Measurements from ENCODE around the gene SNRK. TPM values are rescaled to one million over a fixed set of nuclear protein-coding genes. Genes with fewer than 3 reads are reported as not detected.

SNRK gene
- total and polyA plus RNA-seq, 5 experiments from 2014 or later: 71.1 to 225 (median 97.5) TPM

- peak overlapping the region in 9 of 10 donors; percentile 3 to 65 (median 54) for H3K4me3 Mint-ChIP-seq
- H3K9me3 Mint-ChIP-seq: peaks cover 0 to 19% (median 11%) of the 10 kb centered on the region in 9 donors
- H3K27ac Mint-ChIP-seq: peak overlapping the region; percentile 55 to 92 (median 84)
- POLR2A ChIA-PET: interaction anchor here (1.1 kb wide), 1 partner anchor 9 kb away, joined by 4 read pairs; no protein-coding TSS in a partner anchor
- H3K27me3 Mint-ChIP-seq: no peaks in the 10 kb centered on the region
- peaks cover 6 to 52% (median 36%) of the 10 kb centered on the region in 3 donors for H3K36me3 Mint-ChIP-seq
- peaks cover 31 to 67% (median 61%) of the 10 kb centered on the region in 4 donors for H3K4me1 Mint-ChIP-seq
- DNase-seq (no peak), ATAC-seq (peak in 1 of 2 donors; percentile 29)
Observed at GRCh38 chr3:43330981-43331380, 44.6 kb downstream of the SNRK start.

DNA sequence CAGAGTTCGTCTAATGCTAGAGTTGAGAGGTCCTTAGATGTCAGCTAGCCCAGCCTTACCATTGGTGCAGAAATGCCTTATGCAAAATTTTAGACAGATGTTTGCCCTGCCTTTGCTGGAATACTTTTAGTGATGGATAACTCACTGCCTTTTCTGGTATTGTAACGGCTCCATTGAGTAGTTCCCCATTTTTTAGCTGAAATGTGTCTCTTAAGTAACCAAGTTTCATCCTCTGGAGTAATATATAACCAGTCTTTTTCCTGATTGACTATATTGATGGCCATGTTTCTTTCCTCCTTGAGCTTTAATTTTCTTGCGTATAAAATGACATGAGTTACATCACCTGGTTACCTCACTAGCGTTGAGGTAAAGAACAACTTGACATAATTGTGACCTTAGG, 45.0 kb downstream of the SNRK start:
- H3K4me3 Mint-ChIP-seq: peak overlapping the region in 8 of 10 donors; percentile 3 to 65 (median 57)
- peak in 1 of 2 donors; percentile 19 for ATAC-seq
- peaks cover 0 to 23% (median 14%) of the 10 kb centered on the region in 9 donors for H3K9me3 Mint-ChIP-seq
- POLR2A ChIA-PET: interaction anchor here (1.1 kb wide), 1 partner anchor 8 kb away, joined by 4 read pairs; no protein-coding TSS in a partner anchor
- peaks cover 27 to 63% (median 57%) of the 10 kb centered on the region in 4 donors for H3K4me1 Mint-ChIP-seq
- H3K27me3 Mint-ChIP-seq: no peaks in the 10 kb centered on the region
- H3K36me3 Mint-ChIP-seq: peaks cover 8 to 54% (median 39%) of the 10 kb centered on the region in 3 donors
- H3K27ac Mint-ChIP-seq: peak overlapping the region; percentile 55 to 92 (median 84)
- no peak for DNase-seq

DNA sequence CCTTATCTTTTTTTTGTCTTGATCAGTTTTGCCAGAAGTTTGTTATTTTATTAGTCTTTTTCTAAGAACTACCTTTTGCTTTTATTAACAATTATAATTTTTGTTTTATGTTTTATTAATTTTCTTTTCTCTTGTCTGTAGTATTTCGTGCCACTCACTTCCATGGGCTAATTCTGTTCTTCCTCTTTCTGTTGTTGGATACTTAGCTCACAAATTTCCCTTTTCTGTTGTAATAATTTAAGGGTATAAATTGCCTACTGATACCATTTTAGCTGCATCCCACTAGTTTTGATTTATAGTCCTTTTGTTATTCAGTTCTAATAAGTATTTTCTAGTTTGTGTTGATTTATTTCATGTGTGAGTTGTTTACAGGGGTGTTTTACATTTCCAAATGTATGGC, 48.6 kb downstream of the SNRK start:
- DNase-seq (no peak), ATAC-seq (no peak)
- Mint-ChIP-seq H3K27ac (peak overlapping the region in 4 of 10 donors; percentile 28 to 85 (median 52)), H3K4me1 (peaks cover 8 to 33% (median 29%) of the 10 kb centered on the region in 4 donors), H3K9me3 (peaks cover 0 to 44% (median 19%) of the 10 kb centered on the region in 9 donors), H3K27me3 (no peaks in the 10 kb centered on the region), H3K4me3 (no peak overlapping the region), H3K36me3 (peaks cover 29 to 79% (median 73%) of the 10 kb centered on the region in 3 donors)
- POLR2A ChIA-PET: interaction anchor here (3.4 kb wide), 1 partner anchor 12 kb away, joined by 20 read pairs; no protein-coding TSS in a partner anchor

DNA sequence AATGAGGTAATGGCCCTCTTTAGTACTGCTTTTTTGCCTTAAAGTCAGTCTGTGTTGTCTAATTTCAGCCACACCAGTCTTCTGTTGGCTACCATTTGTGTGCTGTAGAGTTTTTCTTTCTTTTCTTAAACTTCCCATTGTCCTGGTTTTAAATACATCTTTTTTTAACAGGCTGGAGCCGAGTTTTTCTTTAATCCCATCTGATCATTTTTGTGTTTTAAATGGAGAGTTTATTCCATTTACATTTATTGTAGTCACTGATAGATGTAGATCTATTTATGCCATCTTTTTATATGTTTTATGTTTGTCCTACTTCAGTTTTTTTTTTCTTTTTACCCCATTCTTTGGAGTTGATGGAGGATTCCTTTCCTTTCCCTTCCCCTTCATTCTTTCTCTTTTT, 49.5 kb downstream of the SNRK start:
- ATAC-seq: no peak
- no peak for DNase-seq
- Mint-ChIP-seq H3K4me1 (peaks cover 10 to 32% (median 25%) of the 10 kb centered on the region in 4 donors), H3K36me3 (peaks cover 33 to 85% (median 78%) of the 10 kb centered on the region in 3 donors), H3K27me3 (no peaks in the 10 kb centered on the region), H3K27ac (peak overlapping the region in 9 of 10 donors; percentile 28 to 67 (median 41)), H3K9me3 (peaks cover 0 to 44% (median 19%) of the 10 kb centered on the region in 9 donors), H3K4me3 (peak overlapping the region in 1 of 10 donors; percentile 29)
- POLR2A ChIA-PET: interaction anchor here (1.2 to 3.4 kb wide), 2 partner anchors 12 to 20 kb away, joined by 6 to 20 read pairs; no protein-coding TSS in a partner anchor

DNA sequence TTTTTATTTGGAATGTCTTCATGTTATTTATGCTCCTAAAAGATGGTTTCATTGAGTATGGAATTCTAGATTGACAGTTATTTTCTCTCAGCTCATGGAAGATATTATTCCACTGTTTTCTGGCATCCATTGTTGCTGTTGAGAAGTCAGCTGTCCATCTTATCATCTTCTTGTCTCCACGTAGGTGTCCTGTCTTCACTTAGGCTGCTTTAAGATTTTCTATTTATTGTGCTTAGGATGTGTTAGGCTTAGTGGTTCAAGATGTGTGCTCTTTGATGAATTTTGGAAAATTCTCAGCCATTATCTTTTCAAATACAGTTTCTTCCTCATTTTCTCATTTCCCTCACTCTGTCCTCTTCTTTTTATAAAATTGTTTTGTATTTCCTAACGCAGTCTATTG, 52.0 kb downstream of the SNRK start:
- Mint-ChIP-seq H3K4me1 (peaks cover 10 to 32% (median 25%) of the 10 kb centered on the region in 4 donors), H3K27ac (peak overlapping the region in 8 of 10 donors; percentile 6 to 70 (median 32)), H3K9me3 (peaks cover 0 to 44% (median 19%) of the 10 kb centered on the region in 9 donors), H3K36me3 (peaks cover 42 to 95% (median 82%) of the 10 kb centered on the region in 3 donors), H3K4me3 (peak overlapping the region in 1 of 10 donors; percentile 22), H3K27me3 (no peaks in the 10 kb centered on the region)
- POLR2A ChIA-PET: interaction anchor here (0.6 to 3.3 kb wide), 7 partner anchors 10 to 372 kb away, joined by 3 to 19 read pairs (median 3); no protein-coding TSS in a partner anchor
- no peak for DNase-seq
- no peak for ATAC-seq

- H3K4me1 Mint-ChIP-seq: peaks cover 14 to 50% (median 45%) of the 10 kb centered on the region in 4 donors
- peaks cover 0 to 39% (median 18%) of the 10 kb centered on the region in 9 donors for H3K9me3 Mint-ChIP-seq
- no peak overlapping the region for H3K4me3 Mint-ChIP-seq
- no peaks in the 10 kb centered on the region for H3K27me3 Mint-ChIP-seq
- DNase-seq: no peak
- H3K27ac Mint-ChIP-seq: peak overlapping the region in 9 of 10 donors; percentile 66 to 99 (median 84)
- no peak for ATAC-seq
- POLR2A ChIA-PET: interaction anchor here (0.6 to 10.8 kb wide), 3 partner anchors 9 to 43 kb away, joined by 4 to 127 read pairs (median 5); no protein-coding TSS in a partner anchor
- H3K36me3 Mint-ChIP-seq: peaks cover 44 to 96% (median 85%) of the 10 kb centered on the region in 3 donors
Observed at GRCh38 chr3:43340403-43340802, 54.1 kb downstream of the SNRK start.

DNA sequence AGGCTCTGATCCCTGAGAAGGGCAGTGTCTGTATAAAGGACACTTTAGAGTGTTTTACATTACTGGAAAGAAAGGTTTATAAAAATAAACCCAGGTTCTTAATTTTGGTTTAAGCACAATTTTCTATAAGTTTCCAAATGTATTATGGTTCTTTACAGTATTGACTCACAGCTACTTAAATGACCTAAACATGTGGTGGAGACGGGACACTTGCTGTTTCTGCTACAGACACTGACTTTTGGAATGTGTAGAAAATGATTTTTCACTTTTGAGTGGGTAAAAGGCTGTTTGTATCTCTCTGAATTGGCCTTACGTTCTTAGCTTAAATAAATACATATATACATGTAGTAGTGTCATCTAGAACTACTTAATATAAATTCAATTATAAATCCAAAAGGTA, 55.4 kb downstream of the SNRK start:
- peak overlapping the region in 3 of 10 donors; percentile 72 to 79 (median 78) for H3K4me3 Mint-ChIP-seq
- POLR2A ChIA-PET: interaction anchor here (1.1 to 10.8 kb wide), 2 partner anchors 9 to 44 kb away, joined by 4 to 127 read pairs; no protein-coding TSS in a partner anchor
- DNase-seq: no peak
- peaks cover 34 to 94% (median 78%) of the 10 kb centered on the region in 3 donors for H3K36me3 Mint-ChIP-seq
- no peak for ATAC-seq
- no peaks in the 10 kb centered on the region for H3K27me3 Mint-ChIP-seq
- H3K27ac Mint-ChIP-seq: peak overlapping the region; percentile 93 to 99 (median 96)
- H3K9me3 Mint-ChIP-seq: peaks cover 0 to 27% (median 11%) of the 10 kb centered on the region in 9 donors
- peaks cover 14 to 63% (median 58%) of the 10 kb centered on the region in 4 donors for H3K4me1 Mint-ChIP-seq

GRCh38 chr3:43343185-43343584, 56.8 kb downstream of the SNRK start:
- peak in 6 of 10 donors; percentile 16 to 75 (median 52) for DNase-seq
- ATAC-seq: peak; percentile 54 to 61
- POLR2A ChIA-PET: interaction anchor here (0.7 to 10.8 kb wide), 5 partner anchors 9 to 182 kb away, joined by 3 to 127 read pairs (median 3); no protein-coding TSS in a partner anchor
- peaks cover 22 to 77% (median 72%) of the 10 kb centered on the region in 4 donors for H3K4me1 Mint-ChIP-seq
- H3K9me3 Mint-ChIP-seq: peaks cover 0 to 14% (median 9%) of the 10 kb centered on the region in 9 donors
- peak overlapping the region; percentile 93 to 99 (median 96) for H3K27ac Mint-ChIP-seq
- peaks cover 26 to 94% (median 78%) of the 10 kb centered on the region in 3 donors for H3K36me3 Mint-ChIP-seq
- H3K4me3 Mint-ChIP-seq: peak overlapping the region; percentile 57 to 79 (median 72)
- no peaks in the 10 kb centered on the region for H3K27me3 Mint-ChIP-seq

DNA sequence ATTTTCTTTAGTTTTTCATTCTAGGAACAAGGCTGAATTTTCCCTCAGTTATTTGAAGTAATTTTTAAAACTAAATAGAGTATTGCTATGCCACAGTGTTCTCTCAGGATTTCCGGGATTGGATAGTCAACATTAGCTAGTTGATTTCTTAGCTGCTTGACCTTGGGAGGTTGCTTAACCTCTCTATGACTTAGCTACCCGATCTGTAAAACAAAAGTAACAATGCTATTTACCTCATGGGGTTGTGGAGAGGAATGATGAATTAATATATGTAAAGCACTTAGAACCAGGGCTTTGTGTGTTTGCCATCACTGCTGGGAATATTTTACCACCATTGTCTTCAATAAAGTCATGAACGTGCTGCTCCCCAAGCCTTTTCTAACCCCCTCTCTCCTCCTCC, 57.5 kb downstream of the SNRK start:
- POLR2A ChIA-PET: interaction anchor here (0.9 to 10.8 kb wide), 4 partner anchors 9 to 46 kb away, joined by 3 to 127 read pairs (median 7); no protein-coding TSS in a partner anchor
- Mint-ChIP-seq H3K27me3 (no peaks in the 10 kb centered on the region), H3K27ac (peak overlapping the region; percentile 93 to 99 (median 96)), H3K4me3 (peak overlapping the region; percentile 36 to 79 (median 72)), H3K36me3 (peaks cover 21 to 95% (median 78%) of the 10 kb centered on the region in 3 donors), H3K9me3 (peaks cover 0 to 8% (median 4%) of the 10 kb centered on the region in 9 donors), H3K4me1 (peaks cover 23 to 83% (median 78%) of the 10 kb centered on the region in 4 donors)
- DNase-seq: no peak
- no peak for ATAC-seq

DNA sequence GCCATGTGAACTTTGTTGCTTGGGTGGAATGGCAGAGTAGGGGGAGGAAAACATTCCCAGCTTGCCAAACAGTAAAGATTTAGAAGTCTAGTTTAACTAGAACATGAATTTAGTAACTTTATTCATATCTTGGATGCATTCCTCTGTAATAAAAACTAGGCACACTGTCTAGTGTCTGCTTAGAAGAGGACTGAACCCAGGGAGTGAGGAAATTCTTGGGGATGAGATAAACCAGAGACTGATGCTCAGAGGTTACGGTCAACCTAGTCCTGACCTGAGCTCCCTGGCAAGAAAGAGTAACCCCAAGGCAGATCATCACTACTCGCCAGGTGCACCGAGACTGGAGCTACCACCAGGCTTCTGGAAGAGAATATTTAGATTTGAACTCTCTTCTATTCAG, 58.2 kb downstream of the SNRK start:
- no peak for DNase-seq
- H3K4me1 Mint-ChIP-seq: peaks cover 27 to 90% (median 85%) of the 10 kb centered on the region in 4 donors
- H3K9me3 Mint-ChIP-seq: peaks cover 0 to 7% (median 0%) of the 10 kb centered on the region in 9 donors
- peaks cover 25 to 95% (median 78%) of the 10 kb centered on the region in 3 donors for H3K36me3 Mint-ChIP-seq
- H3K27me3 Mint-ChIP-seq: no peaks in the 10 kb centered on the region
- POLR2A ChIA-PET: interaction anchor here (0.7 to 10.8 kb wide), 8 partner anchors 10 to 159 kb away, joined by 3 to 127 read pairs (median 8); partner anchors contain the start of gene SNRK
- peak overlapping the region; percentile 93 to 99 (median 96) for H3K27ac Mint-ChIP-seq
- no peak for ATAC-seq
- H3K4me3 Mint-ChIP-seq: peak overlapping the region in 9 of 10 donors; percentile 3 to 72 (median 53)

DNA sequence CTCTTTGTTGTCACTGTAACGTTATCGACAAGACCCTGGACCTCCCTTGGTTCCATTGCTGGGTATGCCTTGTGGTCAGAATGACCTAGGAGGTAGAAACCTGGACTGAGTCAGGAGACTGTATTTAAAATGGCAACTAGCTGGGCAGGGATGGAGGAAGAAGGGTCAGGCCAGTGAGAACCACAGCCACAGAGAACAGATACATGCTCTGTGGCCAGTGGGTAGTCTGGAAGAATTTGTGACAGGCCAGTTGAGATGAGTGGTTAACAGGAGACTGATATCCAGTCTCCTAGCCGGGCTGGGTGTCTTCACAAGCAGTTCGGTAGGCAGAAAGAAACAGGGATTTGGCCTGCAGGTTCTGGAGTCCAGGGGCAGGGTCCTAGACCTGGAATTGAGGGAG, 58.9 kb downstream of the SNRK start:
- Mint-ChIP-seq H3K36me3 (peaks cover 20 to 94% (median 75%) of the 10 kb centered on the region in 3 donors), H3K27ac (peak overlapping the region; percentile 93 to 99 (median 98)), H3K9me3 (peaks cover 0 to 3% (median 0%) of the 10 kb centered on the region in 9 donors), H3K4me3 (peak overlapping the region; percentile 41 to 81 (median 71)), H3K27me3 (no peaks in the 10 kb centered on the region), H3K4me1 (peaks cover 24 to 92% (median 85%) of the 10 kb centered on the region in 4 donors)
- POLR2A ChIA-PET: interaction anchor here (1.2 to 10.8 kb wide), 13 partner anchors 9 to 158 kb away, joined by 3 to 127 read pairs (median 10); partner anchors contain the start of gene SNRK
- ATAC-seq: no peak
- no peak for DNase-seq

GRCh38 chr3:43345877-43346276, 59.5 kb downstream of the SNRK start:
- Mint-ChIP-seq H3K27me3 (no peaks in the 10 kb centered on the region), H3K4me1 (peaks cover 24 to 94% (median 84%) of the 10 kb centered on the region in 4 donors), H3K4me3 (peak overlapping the region; percentile 41 to 81 (median 71)), H3K36me3 (peaks cover 23 to 94% (median 75%) of the 10 kb centered on the region in 3 donors), H3K9me3 (peaks cover 0 to 3% (median 0%) of the 10 kb centered on the region in 9 donors), H3K27ac (peak overlapping the region; percentile 93 to 99 (median 98))
- POLR2A ChIA-PET: interaction anchor here (1.2 to 10.8 kb wide), 18 partner anchors 9 to 183 kb away, joined by 3 to 127 read pairs (median 12); partner anchors contain the start of gene SNRK
- peak in 1 of 2 donors; percentile 14 for ATAC-seq
- no peak for DNase-seq

Measured in naive thymus-derived CD8-positive, alpha-beta T cell (primary cell).